HG02973 (cell line): ENCODE results near the gene MYLK.
"Not testable (repeated sequence)": the region's sequence is repeated elsewhere in the genome, so short reads cannot be mapped to it uniquely, and the experiment has no call there.

ENCODE experiments used
- ATAC-seq: cut with Tn5 transposase; IDR thresholded peaks from one replicate; pipeline ENCODE4 v1.9.1; 2021; ENCODE audit warnings: moderate library complexity; ENCODE audit not compliant: unreplicated experiment

Gene MYLK

DNA sequence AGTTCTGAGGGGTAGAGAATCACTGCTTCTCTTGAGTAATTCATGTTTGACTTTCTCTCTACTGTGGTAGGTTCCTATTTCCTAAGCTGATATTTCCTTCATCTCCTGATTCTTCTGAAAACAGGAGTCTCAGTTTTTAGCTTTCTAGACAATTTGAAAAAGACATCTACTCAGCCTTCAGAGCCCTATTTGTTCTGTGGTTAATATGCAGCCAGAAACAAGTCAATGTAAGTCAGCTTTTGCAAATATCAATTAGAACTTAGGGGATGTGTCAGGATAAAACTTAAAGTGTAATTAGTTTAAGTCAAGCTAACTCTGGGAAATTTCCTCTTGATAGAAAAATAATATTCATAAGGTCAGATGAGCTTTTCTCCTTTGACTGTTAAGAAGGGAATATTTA, 277.6 kb downstream of the MYLK start:
- no peak for ATAC-seq

DNA sequence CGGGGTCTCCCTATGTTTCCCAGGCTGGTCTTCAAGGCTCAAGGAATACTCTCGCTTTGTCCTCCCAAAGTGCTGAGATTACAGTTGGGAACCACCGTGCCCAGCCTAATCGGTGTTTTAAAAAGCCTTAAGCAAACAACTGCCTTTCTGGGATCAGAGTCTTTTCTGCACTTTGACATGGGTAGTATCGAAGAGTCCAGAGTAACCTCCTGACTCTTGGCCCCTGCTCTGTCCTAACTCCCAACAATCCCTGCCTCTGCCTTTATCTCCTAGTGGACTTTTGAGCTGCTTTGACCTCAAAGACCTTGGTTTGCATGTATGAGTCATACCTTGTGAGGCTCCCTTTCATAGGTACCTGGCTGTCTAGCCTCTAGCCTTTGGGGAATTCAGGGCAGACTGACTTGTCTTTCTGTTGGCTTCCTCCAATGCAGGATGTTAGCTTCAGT, 278.3 kb downstream of the MYLK start:
- ATAC-seq: peak; percentile 68

DNA sequence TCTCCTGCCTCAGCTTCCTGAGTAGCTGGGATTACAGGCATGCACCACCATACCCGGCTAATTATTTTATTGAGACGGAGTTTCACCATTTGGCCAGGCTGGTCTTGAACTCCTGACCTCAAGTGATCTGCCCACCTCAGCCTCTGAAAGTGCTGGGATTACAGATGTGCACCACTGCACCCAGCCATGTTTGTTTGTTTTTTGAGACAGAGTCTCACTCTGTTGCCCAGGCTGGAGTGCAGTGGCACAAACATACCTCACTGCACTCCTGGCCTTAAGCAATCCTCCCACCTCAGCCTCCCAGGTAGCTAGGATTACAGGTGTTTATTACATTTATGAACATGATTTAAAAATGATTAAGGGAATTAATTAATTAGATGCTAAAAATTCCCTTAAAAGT, 281.0 kb downstream of the MYLK start:
- not testable (repeated sequence) for ATAC-seq

DNA sequence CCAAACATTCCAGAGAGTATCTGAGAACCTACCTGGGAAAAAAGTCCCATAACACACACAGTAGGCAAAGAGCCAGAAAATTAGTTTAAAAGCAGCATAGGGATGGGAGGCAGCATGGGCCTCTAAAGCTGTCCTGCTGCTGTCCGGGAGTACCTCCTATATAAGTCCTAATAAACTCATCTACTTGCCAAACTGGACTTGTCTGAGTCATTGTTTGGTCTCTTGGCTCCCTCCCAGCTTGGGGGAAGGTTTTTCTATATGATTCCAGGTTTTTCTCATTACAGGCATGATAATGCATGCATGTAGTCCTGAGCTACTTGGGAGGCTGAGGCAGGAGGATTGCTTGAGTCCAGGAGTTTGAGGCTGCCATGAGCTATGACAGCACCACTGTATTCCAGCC, 281.8 kb downstream of the MYLK start:
- no peak for ATAC-seq

DNA sequence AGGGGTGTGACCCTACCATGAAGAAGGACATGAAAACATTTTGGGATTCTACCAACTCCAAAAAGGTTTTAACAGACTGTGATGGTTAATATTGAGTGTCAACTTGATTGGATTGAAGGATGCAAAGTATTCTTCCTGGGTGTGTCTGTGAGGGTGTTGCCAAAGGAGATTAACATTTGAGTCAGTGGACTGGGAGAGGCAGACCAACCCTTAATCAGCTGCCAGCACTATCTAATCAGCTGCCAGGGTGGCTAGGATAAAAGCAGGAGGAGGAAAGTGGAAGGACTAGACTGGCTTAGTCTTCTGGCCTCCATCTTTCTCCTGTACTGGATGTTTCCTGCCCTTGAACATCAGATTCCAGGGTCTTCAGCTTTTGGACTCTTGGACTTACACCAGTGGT, 283.3 kb downstream of the MYLK start:
- not testable (repeated sequence) for ATAC-seq

DNA sequence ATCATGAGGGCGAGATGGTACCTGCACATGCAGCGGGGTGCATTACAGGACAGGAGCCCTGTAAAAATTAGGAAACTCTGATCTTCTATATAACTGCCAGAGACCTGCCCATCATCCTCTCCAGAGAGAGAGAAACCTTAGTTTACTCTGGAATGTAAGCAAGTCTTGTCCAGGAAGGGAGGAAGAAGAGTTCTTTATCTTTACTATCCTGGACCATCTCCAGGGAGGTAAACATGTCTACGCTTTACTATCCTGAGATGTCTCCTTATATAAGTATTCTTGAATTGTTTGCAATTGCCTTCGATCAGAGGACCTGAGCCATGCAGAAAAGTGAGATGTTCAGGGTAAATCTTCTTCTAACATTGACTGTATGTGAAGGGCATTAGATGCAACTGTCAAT, 286.6 kb downstream of the MYLK start:
- ATAC-seq: no peak

DNA sequence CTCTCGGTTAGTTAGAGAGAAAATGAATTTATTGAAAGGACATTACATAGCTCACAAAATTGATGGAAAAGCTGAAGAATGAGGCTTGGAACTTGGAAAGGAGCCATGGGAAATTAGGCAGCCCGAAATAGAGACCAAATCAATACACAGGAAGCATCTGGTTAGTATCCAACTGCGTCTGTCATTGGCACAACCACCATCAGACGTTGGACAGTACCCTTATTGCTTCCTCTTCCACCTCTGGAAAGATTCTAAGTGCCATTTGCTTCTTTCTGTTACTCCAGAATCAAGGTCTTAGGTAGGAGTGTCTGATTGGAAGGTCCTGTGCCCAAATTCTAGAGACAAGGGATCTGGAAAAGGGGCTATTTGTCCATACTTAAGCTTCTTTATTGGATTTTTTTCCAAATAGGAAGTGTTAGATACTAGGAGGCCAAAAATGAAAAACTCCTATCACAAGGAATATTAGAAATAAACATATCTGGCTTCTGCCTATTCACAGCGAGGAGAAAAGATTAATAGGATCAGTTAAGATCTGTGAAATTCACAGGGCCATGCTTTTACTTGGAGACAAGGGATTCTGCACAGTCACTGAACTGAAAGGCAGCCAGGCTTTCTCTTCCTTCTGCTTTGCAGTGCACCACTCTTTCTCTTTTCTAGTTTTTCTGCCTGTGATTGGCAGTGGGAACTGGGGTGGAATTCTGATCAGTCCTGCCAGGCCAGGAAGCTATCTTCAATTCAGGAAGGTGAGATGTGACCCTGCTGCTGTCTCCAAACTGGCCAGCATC, 288.5 kb downstream of the MYLK start:
- ATAC-seq: no peak

DNA sequence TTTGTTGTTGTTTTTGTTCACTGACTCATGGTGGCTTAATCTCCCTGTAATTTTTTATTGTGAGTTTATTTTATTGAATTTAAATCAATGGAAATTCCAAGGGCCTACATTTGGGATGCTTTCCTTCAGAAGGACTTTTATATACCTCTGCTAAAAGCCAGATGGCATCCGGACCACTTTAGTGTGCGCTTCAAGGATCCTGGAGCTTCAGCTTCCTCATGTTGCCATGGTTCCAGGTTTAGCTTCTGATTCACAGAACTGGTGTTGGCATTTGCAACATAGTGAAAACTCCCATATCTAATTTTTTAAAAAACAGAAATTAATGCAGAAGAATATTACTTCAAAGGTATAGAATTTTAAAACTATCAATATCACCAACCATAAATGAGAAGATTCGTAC, 290.8 kb downstream of the MYLK start:
- no peak for ATAC-seq

DNA sequence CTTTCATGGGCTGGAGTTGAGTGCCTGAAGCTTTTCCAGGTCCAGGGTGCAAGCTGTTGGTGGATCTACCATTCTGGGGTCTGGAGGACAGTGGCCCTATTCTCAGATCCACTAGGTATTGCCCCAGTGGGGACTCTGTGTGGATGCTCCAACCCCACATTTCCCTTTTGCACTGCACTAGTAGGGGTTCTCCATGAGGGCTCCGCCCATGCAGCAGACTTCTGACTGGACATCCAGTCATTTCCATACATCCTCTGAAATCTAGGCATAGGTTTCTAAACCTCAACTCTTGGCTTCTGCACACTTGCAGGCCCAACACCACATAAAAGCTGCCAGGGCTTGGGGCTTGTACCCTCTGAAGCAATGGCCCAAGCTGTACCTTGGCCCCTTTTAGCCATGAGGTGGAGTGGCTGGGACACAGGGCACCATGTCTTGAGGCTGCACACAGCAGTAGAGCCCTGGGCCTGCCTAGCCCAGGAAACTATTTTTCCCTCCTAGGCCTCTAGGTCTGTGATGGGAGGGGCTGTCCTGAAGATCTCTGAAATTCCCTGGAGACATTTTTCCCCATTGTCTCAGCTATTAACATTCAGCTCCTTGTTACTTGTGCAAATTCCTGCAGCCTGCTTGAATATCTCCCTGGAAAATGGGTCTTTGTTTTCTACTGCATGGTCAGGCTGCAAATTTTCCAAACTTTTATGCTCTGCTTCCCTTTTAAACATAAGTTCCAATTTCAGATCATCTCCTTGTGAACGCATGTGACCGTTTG, 293.3 kb downstream of the MYLK start:
- ATAC-seq: no peak

DNA sequence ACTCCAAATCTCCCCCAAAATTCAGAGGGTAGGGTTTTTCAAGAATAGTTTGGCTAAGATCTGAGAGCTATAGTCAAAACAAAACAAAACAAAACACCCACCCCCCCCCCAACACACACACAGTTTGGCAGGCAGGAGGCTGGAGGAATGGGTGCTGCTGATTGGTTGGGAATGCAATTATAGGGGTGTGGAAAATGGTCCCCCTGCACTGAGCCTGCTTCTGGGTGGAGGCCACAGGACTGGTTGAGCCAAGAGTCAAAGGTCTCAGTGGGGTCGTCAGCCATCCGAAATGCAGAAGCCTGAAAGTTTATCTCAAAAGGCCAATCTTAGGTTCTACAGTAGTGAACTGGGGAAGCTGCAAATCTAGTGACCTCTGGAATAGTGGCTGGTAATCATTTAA, 296.7 kb downstream of the MYLK start:
- ATAC-seq: no peak

DNA sequence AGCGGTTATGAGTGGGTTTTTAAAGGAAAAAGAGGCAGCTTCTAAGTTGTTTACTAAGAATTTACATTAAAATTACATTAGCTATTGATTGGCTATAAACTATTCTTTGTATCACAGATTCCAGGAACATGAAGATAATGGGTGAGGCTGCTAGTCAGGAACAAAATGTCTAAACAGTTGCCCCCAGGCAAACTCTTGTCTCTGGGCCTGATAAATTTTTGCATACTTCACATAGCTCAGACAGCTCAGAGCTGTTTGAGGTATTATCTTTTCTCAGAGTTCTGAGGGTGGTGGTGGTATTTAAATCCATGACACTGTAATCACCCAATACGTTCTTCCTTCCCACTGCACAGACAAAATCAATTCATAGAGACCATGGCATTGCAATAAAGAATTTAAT, 297.2 kb downstream of the MYLK start:
- ATAC-seq: no peak

DNA sequence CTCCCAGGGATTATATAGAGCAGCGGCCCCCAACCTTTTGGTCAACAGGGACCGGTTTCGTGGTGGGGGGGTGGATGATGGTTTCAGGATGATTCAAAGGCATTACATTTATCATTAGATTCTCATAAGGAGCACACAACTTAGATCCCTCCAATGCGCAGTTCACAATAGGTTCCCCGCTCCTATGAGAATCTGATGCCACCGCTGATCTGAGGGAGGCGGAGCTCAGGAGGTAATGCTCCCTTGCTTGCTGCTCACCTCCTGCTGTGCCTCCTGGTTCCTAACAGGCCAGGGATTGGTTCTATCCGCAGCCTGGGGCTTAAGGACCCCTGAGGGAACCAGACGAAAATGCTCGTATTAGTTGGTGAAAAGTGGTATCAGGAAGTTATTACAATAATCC, 298.0 kb downstream of the MYLK start:
- no peak for ATAC-seq

DNA sequence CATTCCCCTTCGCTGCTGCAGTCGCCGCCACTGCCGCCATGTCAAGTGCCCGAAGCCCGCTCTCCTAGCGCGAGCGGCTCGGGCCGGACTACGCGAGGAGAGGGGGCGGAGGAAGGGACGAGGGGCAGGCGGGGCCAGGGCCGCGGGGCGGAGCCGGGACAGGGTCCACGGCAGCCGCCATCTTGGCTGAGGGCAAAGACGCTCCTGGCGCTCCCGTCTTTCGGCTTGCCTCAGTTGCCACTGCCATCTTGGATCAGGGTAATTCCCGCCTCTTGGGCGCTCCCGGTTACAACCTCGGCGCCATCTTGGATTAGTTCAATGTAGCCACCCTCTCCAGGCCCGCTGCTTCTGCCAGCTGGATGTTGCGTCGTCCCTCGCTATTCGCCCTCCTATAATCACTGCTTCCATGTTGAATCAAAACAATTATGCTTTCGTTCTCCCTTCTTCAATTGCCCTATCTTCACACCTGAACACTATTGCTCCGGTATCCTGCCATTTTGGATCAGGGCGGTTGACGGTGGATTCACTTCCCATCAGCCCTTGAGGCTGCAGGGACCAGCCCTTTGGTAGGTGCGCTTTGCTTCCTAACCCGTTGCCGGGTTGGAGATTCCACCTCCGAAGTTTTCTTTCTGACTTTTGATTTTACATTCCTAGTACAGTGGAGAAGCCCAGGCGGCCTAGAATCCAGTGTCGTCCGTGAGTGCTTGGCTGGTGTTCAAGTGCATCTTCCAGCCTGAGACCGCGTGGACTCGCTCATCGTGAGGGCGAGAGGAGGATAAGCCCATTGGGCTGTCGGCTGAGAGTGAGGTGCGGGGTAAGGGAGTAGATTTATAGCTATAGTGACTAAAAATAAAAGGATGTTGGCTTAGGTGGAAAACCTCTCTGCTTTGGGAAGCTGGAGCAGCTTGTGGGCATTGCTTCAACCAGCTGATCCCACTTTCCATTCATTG, 298.9 kb downstream of the MYLK start, which contains the start of gene HACD2:
Gene HACD2 (minus strand): TSS at position 66 of the 950 bp plus-strand sequence. CDS start 26 bp downstream, at position 40.
- ATAC-seq: peak; percentile 90

DNA sequence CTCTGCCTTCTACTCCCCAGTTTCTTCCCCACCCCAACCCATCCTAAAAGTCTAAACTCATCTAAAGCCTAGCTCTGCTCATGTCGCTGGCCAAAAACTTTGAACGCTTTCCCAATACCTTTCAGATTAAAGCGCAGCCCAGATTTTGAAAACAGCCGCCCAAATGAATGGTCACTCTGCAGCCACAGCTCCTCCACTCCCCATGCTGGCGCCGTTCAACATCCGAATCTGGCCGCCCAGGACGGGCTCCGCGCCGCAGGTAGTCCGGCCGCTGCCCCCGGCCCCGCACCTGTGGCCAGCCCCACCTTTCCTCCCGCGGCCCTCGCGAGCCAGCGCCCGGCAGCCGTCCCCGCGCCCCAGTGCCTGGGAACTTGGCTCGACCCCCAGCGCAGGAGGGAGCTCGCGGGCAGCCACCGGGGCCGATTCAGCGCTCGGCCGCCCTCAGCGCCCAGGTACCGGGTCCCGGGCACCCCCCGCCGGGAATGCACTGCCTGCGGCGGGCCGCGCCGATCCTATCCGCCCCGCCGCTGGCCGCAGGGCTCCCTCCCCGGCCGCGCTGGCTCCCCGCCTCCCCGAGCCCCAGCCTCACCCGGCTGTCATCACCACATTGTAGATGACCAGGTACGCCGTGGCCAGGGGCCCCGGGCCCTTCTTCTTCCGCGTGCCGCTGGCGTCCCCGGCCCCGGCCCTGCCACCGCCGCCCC, 299.7 kb downstream of the MYLK start:
- ATAC-seq: peak; percentile 25

DNA sequence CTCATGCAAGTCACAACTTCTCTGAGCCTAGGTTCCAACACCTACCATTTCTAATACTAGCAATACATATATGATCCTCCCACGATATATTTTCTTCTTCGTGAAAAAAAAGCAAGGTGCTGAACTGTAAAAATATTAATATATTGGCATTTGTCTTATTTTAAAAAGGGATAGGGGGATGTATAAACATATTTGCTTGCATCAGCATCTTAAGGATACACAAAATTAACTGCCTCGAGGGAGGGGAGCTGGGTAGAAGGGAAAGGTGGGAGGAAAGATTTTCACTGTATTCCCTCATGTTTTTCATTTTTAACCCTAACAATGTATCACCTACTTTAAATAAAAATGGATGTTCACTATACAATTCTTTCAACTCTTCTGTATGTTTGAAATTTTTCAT, 300.6 kb downstream of the MYLK start:
- no peak for ATAC-seq

DNA sequence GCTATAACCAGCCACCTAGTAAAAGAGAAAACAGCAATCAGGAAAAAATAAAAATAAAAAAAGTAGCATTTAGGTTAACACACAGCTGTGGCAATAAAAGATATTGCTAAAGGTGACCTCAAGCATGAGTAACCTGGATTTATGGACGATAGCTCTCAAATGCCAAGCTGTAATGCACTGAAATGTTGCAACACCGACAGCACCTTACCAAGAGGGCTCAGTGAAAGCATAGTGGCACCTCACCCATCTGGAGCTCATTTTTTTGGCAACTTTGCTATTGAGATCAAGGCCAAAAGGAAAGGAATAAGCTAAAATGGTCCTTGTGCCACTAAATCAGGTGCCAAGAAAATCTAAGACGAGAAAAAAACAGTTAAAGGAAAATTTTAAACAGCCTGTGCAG, 301.8 kb downstream of the MYLK start:
- no peak for ATAC-seq

DNA sequence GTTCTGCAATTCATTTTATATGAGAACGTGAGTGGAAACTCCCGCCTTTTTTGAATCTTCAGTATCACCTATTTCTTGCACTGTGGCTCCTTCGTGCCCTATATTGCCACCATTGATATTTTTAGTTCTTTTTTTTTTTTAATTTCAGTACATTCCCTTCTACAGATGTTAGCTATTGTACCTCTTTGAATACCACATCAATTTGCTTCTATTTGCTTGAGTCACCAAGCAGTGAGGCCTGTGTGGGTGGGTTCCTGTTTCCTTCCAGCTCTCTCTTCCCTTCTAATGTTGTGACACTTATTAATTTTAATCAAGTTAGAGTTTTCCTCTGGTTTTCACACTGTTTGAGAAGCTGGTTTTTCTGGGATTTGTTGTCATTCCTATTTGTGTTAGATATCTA, 308.0 kb downstream of the MYLK start:
- ATAC-seq: no peak

DNA sequence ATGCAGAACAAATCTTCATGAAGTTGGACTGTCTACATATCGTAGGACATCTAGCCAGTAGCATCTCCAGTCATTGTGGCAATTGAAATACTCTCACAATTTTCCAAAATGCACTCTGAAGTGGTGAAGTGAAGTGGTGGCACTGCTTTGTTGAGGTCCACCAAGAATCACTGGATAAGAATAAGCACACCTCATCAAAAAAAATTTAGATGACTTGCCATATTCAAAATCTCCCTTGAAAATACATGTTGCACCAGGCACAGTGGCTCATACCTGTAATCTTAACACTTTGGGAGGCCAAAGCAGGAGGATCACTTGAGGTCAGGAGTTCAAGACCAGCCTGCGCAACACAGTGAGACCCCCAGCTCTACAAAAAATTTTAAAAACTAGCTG, 312.2 kb downstream of the MYLK start:
- ATAC-seq: no peak

DNA sequence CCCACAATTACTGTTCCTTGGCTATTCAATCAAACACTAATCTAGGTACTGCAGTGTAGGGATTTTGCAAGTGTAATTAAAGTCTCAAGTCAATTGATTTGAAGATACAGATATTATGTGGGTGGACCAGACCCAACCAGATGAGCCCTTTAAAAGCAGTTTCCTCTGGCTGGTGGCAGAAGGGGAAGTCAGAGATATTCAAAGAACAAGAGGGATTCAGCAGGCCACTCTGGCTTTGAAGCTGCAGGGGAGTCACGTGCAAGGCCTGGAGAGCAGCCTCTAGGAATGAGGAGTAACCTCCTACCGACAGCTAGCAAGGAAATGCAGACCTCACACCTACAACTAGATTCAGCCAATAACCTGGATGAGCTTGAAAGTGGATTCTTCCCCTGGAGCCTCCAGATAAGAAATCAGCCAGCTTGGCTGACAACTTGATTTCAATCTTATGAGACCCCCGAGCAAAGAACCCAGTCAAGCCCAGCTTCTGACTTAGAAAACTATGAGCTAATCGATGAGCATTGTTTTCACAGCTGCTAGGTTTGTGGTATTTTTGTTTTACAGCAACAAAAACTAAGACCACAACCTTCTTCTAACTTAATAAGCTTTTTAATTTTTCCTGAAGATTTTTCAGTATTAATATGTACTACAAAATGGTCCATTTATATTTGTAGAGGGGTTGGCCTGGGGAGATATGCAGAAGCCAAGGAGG, 312.7 kb downstream of the MYLK start:
- ATAC-seq: no peak

DNA sequence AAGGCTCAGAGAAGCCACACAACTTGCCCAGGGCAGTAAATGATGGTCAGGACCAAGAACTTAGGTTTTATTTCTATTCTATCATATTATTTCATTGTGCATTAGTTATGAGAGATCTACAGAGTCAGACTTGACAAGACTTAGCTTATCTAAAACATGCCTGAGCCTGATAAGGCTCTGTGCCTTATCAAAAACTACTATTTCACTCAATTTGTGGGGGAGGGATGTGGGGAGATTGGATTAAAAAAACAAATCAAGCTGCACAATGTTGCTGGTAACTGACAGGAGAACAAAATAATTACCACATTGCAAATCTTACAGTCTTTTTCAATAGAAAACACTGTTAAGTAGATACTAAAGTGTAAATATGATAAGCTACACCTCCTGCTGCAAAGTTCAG, 315.3 kb downstream of the MYLK start:
- ATAC-seq: no peak
